GM13976 (cell line): ENCODE measurements around the gene CA9.

Experiments
- DNase-seq: peaks from one replicate; pipeline ENCODE4 v3.0.0; 2012; ENCODE audit warnings: low spot score
- in situ Hi-C: fragments of 300-500 bp; cut with MboI; formaldehyde crosslinking; loops from one replicate; pipeline ENCODE4 v1.12.0; 2022; ENCODE audit warnings: low sequenced_read_pairs, mixed read lengths, inconsistent platforms; ENCODE audit not compliant: unreplicated experiment
- TF ChIP-seq, protein P1 (sequence below): IDR thresholded peaks from 2 replicates; pipeline ENCODE4 v1.5.1; 2012; ENCODE audit warnings: borderline replicate concordance, mild to moderate bottlenecking; ENCODE audit not compliant: insufficient read depth; ENCODE audit errors: extremely low read depth, missing control alignments, control extremely low read depth

CA9 gene

DNA sequence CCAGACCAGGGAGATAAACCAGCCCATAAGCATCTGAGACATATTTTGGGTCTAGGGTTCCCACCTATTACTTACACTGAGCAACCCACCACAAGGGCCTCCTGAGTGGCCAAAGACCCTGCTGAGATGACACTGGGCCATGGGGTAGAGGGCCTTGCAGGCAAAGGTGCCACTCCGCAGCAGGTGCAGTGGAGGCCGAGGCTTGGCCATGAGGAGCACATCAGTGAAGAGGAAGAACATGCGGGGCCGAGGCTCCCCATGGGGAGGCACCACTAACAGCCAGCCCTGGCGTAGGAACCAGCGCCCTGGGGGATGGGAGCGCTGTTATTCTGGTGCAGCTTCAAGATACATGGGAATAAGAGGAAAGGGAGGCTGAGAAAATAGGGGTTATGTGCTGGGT is 11.3 kb upstream of the CA9 start:
- TF ChIP-seq, protein P1, sequence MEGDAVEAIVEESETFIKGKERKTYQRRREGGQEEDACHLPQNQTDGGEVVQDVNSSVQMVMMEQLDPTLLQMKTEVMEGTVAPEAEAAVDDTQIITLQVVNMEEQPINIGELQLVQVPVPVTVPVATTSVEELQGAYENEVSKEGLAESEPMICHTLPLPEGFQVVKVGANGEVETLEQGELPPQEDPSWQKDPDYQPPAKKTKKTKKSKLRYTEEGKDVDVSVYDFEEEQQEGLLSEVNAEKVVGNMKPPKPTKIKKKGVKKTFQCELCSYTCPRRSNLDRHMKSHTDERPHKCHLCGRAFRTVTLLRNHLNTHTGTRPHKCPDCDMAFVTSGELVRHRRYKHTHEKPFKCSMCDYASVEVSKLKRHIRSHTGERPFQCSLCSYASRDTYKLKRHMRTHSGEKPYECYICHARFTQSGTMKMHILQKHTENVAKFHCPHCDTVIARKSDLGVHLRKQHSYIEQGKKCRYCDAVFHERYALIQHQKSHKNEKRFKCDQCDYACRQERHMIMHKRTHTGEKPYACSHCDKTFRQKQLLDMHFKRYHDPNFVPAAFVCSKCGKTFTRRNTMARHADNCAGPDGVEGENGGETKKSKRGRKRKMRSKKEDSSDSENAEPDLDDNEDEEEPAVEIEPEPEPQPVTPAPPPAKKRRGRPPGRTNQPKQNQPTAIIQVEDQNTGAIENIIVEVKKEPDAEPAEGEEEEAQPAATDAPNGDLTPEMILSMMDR = no peak
- in situ Hi-C loops = no loop called here
- no peak for DNase-seq

DNA sequence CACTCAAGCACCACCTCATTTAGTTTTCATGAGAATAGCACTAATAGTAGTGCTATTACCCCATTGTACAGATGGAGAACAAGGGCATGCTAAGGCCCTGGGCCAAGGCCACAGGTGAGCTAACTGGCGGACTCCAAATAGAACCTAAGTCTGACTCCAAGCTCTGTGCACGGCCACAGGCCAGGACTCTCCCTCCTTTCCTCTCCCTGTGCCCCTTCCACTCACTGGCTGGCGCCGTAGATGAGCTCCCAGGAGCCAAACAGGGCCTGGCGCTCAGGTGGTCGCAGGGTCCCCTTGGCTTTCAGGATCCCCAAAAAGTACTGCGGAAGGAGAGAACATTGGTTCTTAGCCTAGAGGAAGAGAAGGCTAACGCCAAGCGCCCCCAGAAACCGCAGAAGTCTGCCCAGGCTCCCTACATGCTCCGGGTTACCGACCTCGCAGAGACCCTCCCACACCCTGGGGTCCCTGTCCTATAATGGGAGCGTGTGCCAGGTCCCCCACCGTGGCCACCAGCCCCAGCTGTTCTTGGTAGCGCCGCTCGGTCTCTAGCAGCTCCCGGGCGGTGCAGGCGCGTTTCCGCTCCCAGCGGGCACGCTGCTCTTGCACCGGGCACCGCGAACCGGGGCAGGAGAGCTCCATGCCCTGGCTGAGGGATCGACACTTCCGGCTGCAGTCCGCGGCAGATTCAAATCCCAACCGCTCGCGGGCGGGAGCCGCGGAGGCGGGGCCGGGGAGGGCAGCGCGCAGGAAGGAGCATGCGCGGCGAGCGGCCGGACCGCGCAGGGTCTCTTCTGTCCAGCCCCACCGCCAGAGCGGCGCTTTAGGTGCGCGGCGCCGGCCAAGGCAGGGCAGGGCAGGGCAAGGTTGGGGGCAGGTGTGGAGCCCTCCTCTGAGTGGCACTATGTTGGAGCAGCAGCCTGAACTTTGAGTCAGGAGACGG is 8.9 kb upstream of the CA9 start, which contains the start of gene ARHGEF39:
ARHGEF39 (minus strand) TSS at position 665 of the 940 bp plus-strand sequence; CDS start at position 639, 26 bp downstream.
- in situ Hi-C loops = no loop called here
- DNase-seq = peak; percentile 94
- TF ChIP-seq, protein P1 = peak; percentile 51

DNA sequence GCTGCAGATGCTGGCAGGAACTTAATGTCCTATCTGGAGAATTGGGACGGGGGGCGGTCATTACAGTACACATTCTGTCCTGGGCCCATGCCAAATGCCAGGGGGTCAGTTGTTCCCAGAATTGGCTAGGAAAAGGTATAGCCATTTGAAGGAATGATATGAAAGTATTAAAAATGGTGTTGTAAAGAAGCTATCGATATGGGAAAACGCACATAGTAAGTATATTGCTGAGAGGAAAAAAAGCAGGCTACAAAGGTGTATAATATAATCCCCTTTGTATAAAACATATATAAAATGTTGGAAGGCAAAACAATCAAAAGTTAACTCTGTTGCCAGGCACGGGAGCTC is 8.3 kb upstream of the CA9 start:
- TF ChIP-seq, protein P1 = no peak
- in situ Hi-C loops = no loop called here
- no peak for DNase-seq

DNA sequence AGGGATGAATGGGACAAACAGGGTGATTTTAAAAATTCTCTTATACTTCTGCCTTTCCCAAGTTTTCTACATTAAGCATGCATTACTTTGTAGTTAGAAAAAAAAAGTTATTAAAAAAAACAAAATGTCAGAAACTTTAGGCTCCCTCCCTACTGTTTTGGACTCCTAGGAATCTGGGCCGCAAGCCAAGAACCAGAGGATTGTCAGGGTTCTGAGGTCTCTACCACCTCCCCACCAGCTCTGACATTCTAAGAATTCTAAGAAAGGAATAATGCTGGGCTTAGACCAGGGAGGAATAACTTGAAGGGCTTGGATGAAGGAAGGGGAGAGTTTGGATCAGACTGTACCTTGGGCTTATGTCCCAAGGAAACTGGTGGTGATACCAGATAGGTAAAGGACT is 7.7 kb upstream of the CA9 start:
- TF ChIP-seq, protein P1 = no peak
- in situ Hi-C loops = no loop called here
- DNase-seq = no peak

DNA sequence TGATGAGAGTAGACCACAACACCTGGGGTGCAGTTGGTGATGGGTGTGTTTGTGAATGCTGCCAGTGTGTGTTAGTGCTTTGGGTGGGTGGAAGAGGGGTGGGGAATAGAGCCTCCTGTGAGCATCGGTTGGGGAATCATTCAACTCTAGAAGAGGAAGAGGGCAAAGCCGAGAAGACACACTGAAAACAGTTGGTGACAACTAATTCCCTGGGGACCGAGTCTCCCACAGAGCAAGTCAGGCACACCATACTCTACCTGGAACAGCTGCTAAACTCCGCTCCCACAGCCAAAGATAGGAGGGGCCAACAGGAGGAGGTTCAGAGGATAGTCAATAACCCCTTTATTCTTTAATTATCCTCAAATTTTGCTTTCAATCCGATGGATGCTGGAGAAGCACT is 7.2 kb upstream of the CA9 start:
- in situ Hi-C loops = no loop called here
- DNase-seq = no peak
- TF ChIP-seq, protein P1 = no peak

DNA sequence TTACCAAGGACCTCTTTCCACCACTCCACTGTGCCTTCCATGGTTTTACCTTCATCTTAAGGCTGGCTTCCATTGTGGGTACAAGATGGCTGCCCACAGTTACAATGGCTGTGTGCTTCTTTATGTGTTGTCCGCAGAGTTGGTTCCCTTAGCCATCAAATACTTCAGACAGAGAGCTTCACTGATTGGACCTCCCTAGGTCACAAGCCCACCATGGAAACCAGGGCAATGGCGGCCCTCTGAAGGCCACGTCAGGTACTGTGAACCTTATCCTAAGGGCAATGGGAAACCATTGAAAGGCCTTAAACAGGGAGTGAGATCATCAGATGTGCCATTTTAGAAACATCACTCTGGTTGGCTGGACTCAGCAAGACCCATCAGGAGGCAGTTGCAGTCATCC is 5.8 kb upstream of the CA9 start:
- in situ Hi-C loops = no loop called here
- TF ChIP-seq, protein P1 = no peak

More for the DNA sequence above, 5.8 kb upstream of the CA9 start:
- DNase-seq = no peak
